GM19395 (cell line): ENCODE results near the gene SPATA9.

Source experiments
- ATAC-seq: cut with Tn5 transposase; IDR thresholded peaks from one replicate; pipeline ENCODE4 v1.9.1; 2021; ENCODE audit warnings: mild to moderate bottlenecking, moderate library complexity; ENCODE audit not compliant: unreplicated experiment

Gene SPATA9

GRCh38 chr5:95686651-95687050, 3.9 kb upstream of the SPATA9 start:
- no peak for ATAC-seq

GRCh38 chr5:95684361-95684760, 1.6 kb upstream of the SPATA9 start:
- no peak for ATAC-seq

- no peak for ATAC-seq
Measured at GRCh38 chr5:95673081-95673480, 9.7 kb downstream of the SPATA9 start.

GRCh38 chr5:95672641-95673040, 10.2 kb downstream of the SPATA9 start:
- ATAC-seq, result no peak

GRCh38 chr5:95671826-95672225, 11.0 kb downstream of the SPATA9 start:
- no peak for ATAC-seq

GRCh38 chr5:95670568-95670967, 12.2 kb downstream of the SPATA9 start:
- ATAC-seq, result no peak

GRCh38 chr5:95669985-95670384, 12.8 kb downstream of the SPATA9 start:
- ATAC-seq, result no peak

GRCh38 chr5:95669540-95669939, 13.3 kb downstream of the SPATA9 start:
- no peak for ATAC-seq

GRCh38 chr5:95668728-95669127, 14.1 kb downstream of the SPATA9 start:
- no peak for ATAC-seq

- ATAC-seq, result no peak
Measured at GRCh38 chr5:95668216-95668615, 14.6 kb downstream of the SPATA9 start.

- ATAC-seq, result no peak
Measured at GRCh38 chr5:95667678-95668077, 15.1 kb downstream of the SPATA9 start.

- no peak for ATAC-seq
Measured at GRCh38 chr5:95667061-95667618, 15.7 kb downstream of the SPATA9 start.

GRCh38 chr5:95664204-95664786, 18.5 kb downstream of the SPATA9 start:
- no peak for ATAC-seq

- ATAC-seq, result no peak
Measured at GRCh38 chr5:95662946-95663345, 19.8 kb downstream of the SPATA9 start.

- no peak for ATAC-seq
Measured at GRCh38 chr5:95660060-95660459, 22.7 kb downstream of the SPATA9 start.

- ATAC-seq, result no peak
Measured at GRCh38 chr5:95655575-95655974, 27.2 kb downstream of the SPATA9 start.

- ATAC-seq, result no peak
Measured at GRCh38 chr5:95654196-95654595, 28.6 kb downstream of the SPATA9 start.

GRCh38 chr5:95652849-95653248, 29.9 kb downstream of the SPATA9 start:
- ATAC-seq, result no peak

GRCh38 chr5:95649842-95650620, 32.8 kb downstream of the SPATA9 start:
- ATAC-seq, result no peak

- ATAC-seq, result no peak
Measured at GRCh38 chr5:95649274-95649673, 33.5 kb downstream of the SPATA9 start.

GRCh38 chr5:95647886-95648860, 34.6 kb downstream of the SPATA9 start:
- no peak for ATAC-seq
